Measurements from ENCODE around the gene FAM47E. TPM values are rescaled to one million over a fixed set of nuclear protein-coding genes. Genes with fewer than 3 reads are reported as not detected.

Gene FAM47E
- total RNA-seq, 2 experiments from 2014 or later, result 0.17 TPM; not detected in 1

DNA sequence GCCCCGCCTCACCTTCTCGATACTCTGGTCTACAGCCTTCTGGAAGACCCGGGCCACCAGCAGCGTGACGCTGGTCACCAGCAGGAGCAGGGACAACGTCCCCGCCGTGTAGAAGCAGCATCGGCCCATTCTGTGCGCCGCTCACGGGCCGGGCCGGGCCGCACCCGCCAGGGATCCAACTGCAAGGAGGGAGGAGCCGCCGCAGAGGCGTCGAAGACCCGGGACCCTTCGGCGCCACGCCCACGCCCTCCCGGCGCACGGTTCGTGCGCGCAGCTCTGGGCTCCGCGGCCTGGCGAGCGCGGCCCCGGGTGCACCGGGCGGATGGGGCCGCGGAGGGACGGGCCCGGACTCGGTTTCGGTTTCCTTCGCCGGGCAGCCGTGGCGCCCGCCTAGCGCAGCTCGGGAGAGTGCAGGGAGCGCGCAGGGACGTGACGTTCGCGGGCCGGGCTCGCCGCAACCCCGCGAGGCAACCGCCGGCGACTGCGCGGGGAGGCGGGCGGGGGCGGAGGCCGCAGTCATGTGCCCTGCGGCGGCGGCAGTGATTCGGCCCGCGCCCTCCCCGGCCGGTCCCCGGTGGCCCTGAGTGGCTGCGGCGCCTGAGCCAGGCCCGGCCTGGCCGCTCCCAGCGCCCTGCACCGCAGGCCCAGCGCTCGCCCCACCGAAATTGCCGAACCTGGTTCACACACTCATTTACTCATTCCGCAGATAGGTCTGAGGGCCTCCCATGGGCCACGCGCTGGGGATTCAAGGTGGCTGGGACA lies 37.9 kb upstream of the FAM47E start, which contains the start of gene SCARB2:
TSS of gene SCARB2 (minus strand) at position 410 of the 762 bp plus-strand sequence. CDS start at position 129, 281 bp downstream.
- Mint-ChIP-seq H3K9me3 (no peaks in the 10 kb centered on the region), H3K27ac (peak within 1 kb of the TSS; percentile 93), H3K36me3 (ENCODE audit: low read depth) (peaks cover 1% of the 10 kb centered on the region), H3K4me1 (peaks cover 31% of the 10 kb centered on the region), H3K4me3 (peak within 1 kb of the TSS; percentile 81), H3K27me3 (no peaks in the 10 kb centered on the region)
- DNase-seq, result peak; percentile 67
- POLR2A ChIA-PET, result no interaction called here
- CTCF ChIA-PET, result interaction anchor here (0.6 kb wide), 1 partner anchor 291 kb away, joined by 3 read pairs; no protein-coding TSS in a partner anchor

DNA sequence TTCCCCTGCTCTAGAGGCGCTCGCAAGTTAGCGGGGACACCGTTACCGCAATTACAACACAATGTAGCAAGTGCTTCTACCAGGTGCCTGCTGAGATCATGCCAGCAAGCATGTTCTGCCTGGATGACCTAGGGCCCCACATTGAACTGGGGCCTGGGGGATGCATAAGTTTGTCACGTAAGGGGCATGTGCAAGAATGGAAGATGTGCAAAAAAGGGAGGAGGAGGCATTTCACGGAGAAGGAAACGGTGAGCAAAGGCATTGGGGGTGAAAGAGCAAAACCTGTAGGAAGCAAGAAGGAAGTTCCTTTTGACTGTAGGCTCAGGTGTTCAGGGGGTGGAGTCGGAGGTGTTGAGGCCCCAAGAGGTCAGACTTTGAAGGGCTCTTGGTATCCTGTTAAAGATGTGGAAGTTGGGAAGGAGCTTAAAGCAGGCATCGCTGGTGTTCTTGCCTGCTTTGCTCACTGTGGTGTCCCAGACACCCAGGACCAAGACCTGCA lies 37.3 kb upstream of the FAM47E start:
- H3K36me3 Mint-ChIP-seq (ENCODE audit: low read depth), result peaks cover 1% of the 10 kb centered on the region

DNA sequence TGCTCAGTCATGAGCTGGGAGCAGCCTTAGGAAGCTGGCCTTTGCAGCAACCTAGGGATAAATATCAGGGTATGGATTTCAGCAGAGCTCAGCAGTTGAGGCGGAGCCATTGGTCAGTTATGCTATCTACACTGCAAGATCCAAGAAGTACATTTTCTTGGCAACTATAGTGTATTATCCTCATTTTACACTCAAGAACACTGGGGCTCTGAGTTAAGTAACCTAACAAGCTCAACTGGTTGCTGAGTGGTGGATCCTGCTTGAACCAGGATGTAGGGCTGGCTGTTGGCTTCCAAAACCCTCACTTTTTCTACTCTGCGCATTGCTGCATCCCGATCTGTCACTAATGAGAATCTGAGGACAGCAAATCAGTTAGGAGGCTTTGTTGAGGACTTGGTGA lies 36.4 kb upstream of the FAM47E start:
- CTCF ChIA-PET, result interaction anchor here (0.7 kb wide), 1 partner anchor 14 kb away, joined by 3 read pairs; no protein-coding TSS in a partner anchor
- H3K36me3 Mint-ChIP-seq (ENCODE audit: low read depth), result no peaks in the 10 kb centered on the region
- H3K4me3 Mint-ChIP-seq, result no peak overlapping the region
- DNase-seq, result no peak
- POLR2A ChIA-PET, result no interaction called here
- peaks cover 37% of the 10 kb centered on the region for H3K4me1 Mint-ChIP-seq
- no peaks in the 10 kb centered on the region for H3K9me3 Mint-ChIP-seq
- no peak overlapping the region for H3K27ac Mint-ChIP-seq
- H3K27me3 Mint-ChIP-seq, result no peaks in the 10 kb centered on the region

More for the DNA sequence above, 37.3 kb upstream of the FAM47E start:
- Mint-ChIP-seq H3K9me3 (no peaks in the 10 kb centered on the region), H3K27ac (peak overlapping the region; percentile 93), H3K27me3 (no peaks in the 10 kb centered on the region), H3K4me1 (peaks cover 32% of the 10 kb centered on the region), H3K4me3 (peak overlapping the region; percentile 77)
- POLR2A ChIA-PET, result no interaction called here
- CTCF ChIA-PET, result no interaction called here
- DNase-seq, result no peak

DNA sequence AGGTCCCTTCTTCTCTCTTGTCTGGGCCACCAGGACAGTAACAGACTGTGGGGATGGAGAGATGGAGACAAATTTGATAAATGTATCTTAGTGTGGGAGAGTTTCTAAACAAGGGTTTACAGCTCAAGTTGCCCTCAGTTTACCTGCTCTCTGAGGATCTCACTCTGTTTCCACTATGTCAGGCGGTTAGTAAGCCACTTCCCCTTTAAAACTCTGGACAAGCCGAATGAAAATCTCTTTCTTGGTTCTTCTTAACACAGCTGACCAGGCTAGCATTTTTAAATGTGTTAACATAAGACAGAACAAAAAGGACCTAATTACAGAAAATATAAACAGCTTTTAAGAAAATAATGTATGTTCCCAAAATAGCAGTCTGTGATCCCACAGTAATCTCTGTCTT lies 35.0 kb upstream of the FAM47E start:
- Mint-ChIP-seq H3K4me3 (no peak overlapping the region), H3K36me3 (ENCODE audit: low read depth) (no peaks in the 10 kb centered on the region), H3K27ac (no peak overlapping the region), H3K9me3 (no peaks in the 10 kb centered on the region), H3K27me3 (no peaks in the 10 kb centered on the region), H3K4me1 (peaks cover 34% of the 10 kb centered on the region)
- POLR2A ChIA-PET, result no interaction called here
- CTCF ChIA-PET, result interaction anchor here (0.8 to 1.5 kb wide), 2 partner anchors 89 to 127 kb away, joined by 3 read pairs; no protein-coding TSS in a partner anchor
- DNase-seq, result no peak

DNA sequence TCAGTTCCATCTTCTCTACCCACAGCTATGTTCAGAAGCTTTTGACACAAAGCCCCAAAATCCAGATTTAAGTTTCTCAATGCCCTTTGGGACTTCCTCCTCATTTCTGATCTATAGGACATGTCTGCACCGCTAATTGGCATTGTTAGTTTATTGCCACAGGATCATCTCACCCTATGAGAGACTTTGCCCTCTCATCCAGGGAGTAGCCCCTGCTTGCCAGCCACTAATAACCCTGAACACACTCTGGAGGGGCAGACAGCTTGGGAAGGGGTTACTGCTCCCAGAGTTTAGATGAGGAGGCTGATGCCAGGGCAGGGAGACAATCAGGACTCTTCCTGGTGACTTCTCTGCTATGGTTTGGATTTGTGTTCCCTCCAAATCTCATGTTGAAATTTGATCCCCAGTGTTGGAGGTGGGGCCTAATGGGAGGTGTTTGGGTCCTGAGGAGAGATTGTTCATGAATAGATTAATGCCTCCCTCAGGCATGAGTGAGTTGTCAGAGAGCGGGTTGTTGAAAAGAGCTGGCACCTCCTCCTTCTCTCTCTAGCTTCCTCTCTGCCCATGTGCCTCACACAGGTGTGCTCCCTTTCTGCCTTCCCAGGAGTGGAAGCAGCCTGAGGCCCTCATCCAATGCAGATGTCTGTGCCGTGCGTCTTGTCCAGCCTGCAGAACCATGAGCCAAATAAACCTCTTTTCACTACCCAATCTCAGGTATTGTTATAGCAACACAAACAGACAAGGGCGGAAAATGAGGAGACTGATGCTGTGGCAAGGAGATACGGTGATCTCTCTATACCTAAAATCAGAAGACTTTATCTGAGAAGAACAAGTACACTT lies 34.3 kb upstream of the FAM47E start:
- Mint-ChIP-seq H3K9me3 (no peaks in the 10 kb centered on the region), H3K4me3 (no peak overlapping the region), H3K27ac (no peak overlapping the region), H3K36me3 (ENCODE audit: low read depth) (no peaks in the 10 kb centered on the region), H3K4me1 (peaks cover 30% of the 10 kb centered on the region), H3K27me3 (no peaks in the 10 kb centered on the region)
- no peak for DNase-seq
- CTCF ChIA-PET, result interaction anchor here (0.8 to 1.5 kb wide), 2 partner anchors 89 to 126 kb away, joined by 3 read pairs; no protein-coding TSS in a partner anchor
- POLR2A ChIA-PET, result no interaction called here

DNA sequence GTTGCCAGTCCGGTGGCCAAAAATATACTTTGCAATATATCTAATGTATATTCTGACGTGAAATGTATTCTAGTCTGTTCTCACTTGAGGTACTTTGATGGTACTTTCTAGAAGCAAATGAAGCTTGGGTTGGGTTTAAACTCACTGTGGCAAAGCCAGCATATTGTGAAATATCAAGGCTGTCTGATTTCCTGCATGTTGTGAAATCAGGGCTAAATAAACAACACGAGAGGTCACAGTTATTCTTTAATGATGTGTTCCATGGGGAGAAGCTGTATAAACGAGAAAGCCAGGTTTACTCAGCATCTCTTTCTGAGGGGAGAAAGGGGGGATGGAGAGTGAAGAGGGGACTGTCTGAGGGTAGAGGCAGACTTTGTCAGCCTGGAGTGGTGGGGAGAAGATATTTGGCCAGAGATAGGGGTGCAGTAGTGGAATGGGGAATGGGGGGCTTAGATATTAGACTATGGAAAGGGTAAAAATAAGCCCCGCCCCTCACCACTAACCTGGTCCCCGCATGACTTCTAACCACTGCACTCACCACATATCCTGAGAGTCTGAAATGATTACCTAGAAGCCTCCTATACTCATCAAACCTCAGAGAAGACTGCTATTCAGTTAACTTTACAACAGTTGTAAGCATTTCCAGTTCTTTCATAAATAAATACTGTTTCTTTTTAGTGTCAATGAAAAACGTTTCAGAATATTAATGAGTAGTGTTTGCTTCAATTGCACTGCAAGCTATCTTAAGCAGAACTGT lies 32.0 kb upstream of the FAM47E start:
- ChIA-PET POLR2A (no interaction called here), CTCF (no interaction called here)
- Mint-ChIP-seq H3K36me3 (ENCODE audit: low read depth) (no peaks in the 10 kb centered on the region), H3K27ac (no peak overlapping the region), H3K4me3 (no peak overlapping the region), H3K4me1 (peaks cover 13% of the 10 kb centered on the region), H3K27me3 (no peaks in the 10 kb centered on the region), H3K9me3 (no peaks in the 10 kb centered on the region)
- no peak for DNase-seq

DNA sequence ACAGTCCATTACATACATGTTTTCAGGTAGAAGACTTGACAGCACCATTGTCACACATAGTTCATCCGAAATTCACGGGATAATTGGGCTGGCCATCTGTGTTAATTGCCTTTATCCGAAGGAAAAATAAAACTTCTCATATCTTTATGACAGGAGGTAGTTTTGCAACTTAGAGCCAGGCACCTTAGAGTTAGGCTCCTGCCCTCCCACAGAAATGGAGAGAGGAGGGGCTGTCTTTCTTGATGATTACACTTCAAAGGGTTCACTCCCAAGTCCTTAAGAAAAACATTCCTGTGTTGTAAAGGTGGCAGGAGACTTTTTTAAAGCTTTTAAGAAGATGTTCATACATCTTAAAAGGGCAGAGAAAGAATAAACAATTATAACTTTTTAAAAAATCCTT lies 27.4 kb upstream of the FAM47E start:
- ChIA-PET CTCF (no interaction called here), POLR2A (no interaction called here)
- Mint-ChIP-seq H3K27me3 (peaks cover 9% of the 10 kb centered on the region), H3K9me3 (peaks cover 14% of the 10 kb centered on the region), H3K27ac (no peak overlapping the region), H3K4me3 (no peak overlapping the region), H3K36me3 (ENCODE audit: low read depth) (peaks cover 2% of the 10 kb centered on the region), H3K4me1 (peaks cover 5% of the 10 kb centered on the region)
- DNase-seq, result no peak

DNA sequence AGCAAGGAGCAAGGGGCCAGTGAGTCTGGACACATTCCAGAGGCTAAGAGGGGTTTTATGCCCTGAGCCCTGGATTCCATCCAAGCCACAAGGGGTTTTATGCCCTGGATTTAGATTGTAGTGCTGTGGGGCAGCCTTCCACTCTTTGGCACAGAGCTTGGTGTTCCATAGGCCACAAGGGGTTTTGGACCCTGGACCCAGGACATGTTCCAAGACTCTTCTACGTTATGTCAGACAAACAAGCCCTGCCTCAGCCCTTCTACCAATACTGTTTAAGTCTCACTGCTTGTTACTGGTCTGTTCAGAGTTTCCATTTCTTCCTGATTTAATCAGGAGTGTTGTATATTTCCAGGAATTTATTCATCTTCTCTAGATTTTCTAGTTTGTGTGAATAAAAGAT lies 25.1 kb upstream of the FAM47E start:
- DNase-seq, result no peak
- ChIA-PET POLR2A (no interaction called here), CTCF (no interaction called here)
- Mint-ChIP-seq H3K27ac (no peak overlapping the region), H3K4me1 (no peaks in the 10 kb centered on the region), H3K27me3 (peaks cover 9% of the 10 kb centered on the region), H3K4me3 (no peak overlapping the region), H3K36me3 (ENCODE audit: low read depth) (peaks cover 2% of the 10 kb centered on the region), H3K9me3 (peaks cover 14% of the 10 kb centered on the region)

DNA sequence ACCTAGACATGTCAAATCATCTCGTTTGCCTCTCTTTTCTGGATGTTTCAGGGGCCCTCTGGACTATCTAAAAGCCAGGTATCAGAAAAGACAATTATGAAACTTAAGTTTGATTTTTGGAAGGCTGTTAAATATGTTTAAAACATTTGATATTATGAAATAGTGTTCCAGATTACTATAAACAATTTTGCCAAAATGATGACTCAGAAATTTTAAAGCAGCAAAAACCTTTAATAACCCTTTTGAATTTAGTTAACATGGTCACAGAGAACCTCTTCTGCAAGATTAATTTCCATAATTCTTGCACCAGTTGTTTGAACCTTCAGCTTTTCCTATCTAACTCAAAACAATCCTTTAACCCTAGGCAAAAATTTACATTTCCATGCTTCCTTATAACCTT lies 18.8 kb upstream of the FAM47E start:
- no peak overlapping the region for H3K27ac Mint-ChIP-seq
- H3K9me3 Mint-ChIP-seq, result peaks cover 15% of the 10 kb centered on the region
- peaks cover 4% of the 10 kb centered on the region for H3K27me3 Mint-ChIP-seq
- H3K36me3 Mint-ChIP-seq (ENCODE audit: low read depth), result peaks cover 2% of the 10 kb centered on the region
- POLR2A ChIA-PET, result no interaction called here
- CTCF ChIA-PET, result no interaction called here
- no peak for DNase-seq
- no peaks in the 10 kb centered on the region for H3K4me1 Mint-ChIP-seq
- H3K4me3 Mint-ChIP-seq, result no peak overlapping the region

DNA sequence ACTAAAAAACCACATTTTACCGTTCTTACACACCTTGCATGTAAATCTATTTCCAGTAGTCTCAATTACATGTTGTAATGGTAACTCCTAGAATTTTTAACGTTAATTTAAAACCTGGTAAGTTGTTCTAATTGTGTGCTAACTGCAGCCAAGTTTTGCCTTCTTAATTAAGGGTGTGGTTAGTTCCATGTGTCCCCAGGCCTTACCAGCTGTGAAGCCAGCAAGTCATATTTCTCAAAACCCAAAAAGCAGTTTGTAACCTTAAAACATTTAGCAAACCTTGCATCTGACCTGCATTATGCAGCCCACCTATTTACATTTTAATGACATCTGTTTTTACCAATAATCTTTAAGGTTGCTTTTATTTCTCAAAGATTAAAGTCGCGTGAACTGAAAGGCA lies 18.4 kb upstream of the FAM47E start:
- peaks cover 14% of the 10 kb centered on the region for H3K9me3 Mint-ChIP-seq
- no peaks in the 10 kb centered on the region for H3K4me1 Mint-ChIP-seq
- no peak overlapping the region for H3K4me3 Mint-ChIP-seq
- H3K27ac Mint-ChIP-seq, result no peak overlapping the region
- H3K36me3 Mint-ChIP-seq (ENCODE audit: low read depth), result peaks cover 2% of the 10 kb centered on the region
- no peak for DNase-seq
- ChIA-PET POLR2A (no interaction called here), CTCF (no interaction called here)
- peaks cover 4% of the 10 kb centered on the region for H3K27me3 Mint-ChIP-seq

DNA sequence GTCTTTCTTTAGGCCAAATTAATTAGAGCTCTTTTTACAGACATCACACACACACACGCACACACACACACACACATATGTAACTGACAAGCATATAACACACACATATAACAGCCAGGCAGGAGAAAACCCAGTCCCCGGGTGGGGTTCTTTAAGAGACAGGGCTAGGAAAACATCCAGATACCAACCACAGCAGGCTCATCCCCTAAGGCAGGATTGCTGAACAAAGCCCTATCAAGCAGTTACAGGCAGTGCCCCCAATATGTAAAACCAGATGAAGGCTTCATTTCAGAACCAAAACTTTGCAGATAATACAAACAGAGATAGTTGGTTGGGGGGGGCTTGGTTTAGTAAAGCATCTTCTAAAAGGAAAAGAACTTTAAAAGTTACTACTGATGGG lies 18.0 kb upstream of the FAM47E start:
- Mint-ChIP-seq H3K27ac (no peak overlapping the region), H3K4me1 (no peaks in the 10 kb centered on the region), H3K9me3 (peaks cover 14% of the 10 kb centered on the region), H3K36me3 (ENCODE audit: low read depth) (peaks cover 2% of the 10 kb centered on the region), H3K4me3 (no peak overlapping the region), H3K27me3 (peaks cover 4% of the 10 kb centered on the region)
- no peak for DNase-seq
- POLR2A ChIA-PET, result no interaction called here
- CTCF ChIA-PET, result no interaction called here

DNA sequence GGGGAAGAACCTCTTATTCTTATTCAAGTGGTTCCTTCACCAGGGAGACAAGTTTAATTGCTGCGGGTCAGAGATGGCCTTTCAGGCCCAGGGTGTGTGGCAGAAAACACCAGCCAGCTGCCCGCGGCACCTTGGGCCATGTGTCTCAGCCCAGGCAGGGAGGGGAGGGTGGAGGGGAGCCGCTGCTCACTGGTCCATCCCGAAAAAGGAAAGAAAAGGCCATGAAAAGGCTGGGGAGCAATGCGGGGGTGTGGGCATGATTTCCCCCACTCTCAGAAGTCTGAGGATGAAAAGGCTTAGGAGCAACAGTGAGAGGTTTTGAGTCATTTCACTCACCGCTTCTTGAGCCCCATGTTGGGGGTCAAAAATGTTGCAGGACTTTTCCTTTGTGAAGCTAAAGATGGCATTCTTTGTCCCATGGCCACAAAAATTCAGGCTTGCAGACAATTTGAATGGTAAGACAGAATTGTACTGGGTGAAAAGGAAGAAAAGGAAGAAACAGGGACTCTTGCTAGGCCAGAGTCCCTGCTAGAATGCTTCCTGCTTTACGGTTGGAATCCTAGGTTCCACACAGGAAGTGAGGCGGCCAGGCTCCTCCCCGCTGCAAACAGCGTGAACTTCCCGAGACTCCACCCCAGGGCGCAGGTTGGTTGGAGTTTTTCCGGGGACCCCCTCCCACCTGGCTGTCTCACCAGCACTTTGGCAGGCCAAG lies 17.4 kb upstream of the FAM47E start:
- H3K4me3 Mint-ChIP-seq, result no peak overlapping the region
- ChIA-PET POLR2A (no interaction called here), CTCF (no interaction called here)
- no peaks in the 10 kb centered on the region for H3K36me3 Mint-ChIP-seq (ENCODE audit: low read depth)
- peaks cover 8% of the 10 kb centered on the region for H3K9me3 Mint-ChIP-seq
- H3K4me1 Mint-ChIP-seq, result no peaks in the 10 kb centered on the region
- H3K27me3 Mint-ChIP-seq, result peaks cover 1% of the 10 kb centered on the region
- DNase-seq, result no peak
- H3K27ac Mint-ChIP-seq, result no peak overlapping the region

Measured in activated CD4-positive, alpha-beta T cell treated with anti-CD3 and anti-CD28 coated beads, Interleukin-2, amount 10 ng/mL, durations not matched to agents 7 days and 5 days (primary cell).